GM12875 (cell line): ENCODE measurements around the gene GRIN1.

ENCODE experiments used
- H3K4me3 ChIP-seq: one replicate; pipeline ENCODE4 v1.5.1; 2011; ENCODE audit warnings: low read depth, low read length, control low read depth
- CTCF ChIP-seq: IDR thresholded peaks from 2 replicates; pipeline ENCODE4 v1.5.1; 2011; ENCODE audit warnings: low read depth, mild to moderate bottlenecking, control low read depth, inconsistent platforms, low read length, moderate library complexity, borderline replicate concordance; ENCODE audit not compliant: insufficient read depth

GRIN1 gene

DNA sequence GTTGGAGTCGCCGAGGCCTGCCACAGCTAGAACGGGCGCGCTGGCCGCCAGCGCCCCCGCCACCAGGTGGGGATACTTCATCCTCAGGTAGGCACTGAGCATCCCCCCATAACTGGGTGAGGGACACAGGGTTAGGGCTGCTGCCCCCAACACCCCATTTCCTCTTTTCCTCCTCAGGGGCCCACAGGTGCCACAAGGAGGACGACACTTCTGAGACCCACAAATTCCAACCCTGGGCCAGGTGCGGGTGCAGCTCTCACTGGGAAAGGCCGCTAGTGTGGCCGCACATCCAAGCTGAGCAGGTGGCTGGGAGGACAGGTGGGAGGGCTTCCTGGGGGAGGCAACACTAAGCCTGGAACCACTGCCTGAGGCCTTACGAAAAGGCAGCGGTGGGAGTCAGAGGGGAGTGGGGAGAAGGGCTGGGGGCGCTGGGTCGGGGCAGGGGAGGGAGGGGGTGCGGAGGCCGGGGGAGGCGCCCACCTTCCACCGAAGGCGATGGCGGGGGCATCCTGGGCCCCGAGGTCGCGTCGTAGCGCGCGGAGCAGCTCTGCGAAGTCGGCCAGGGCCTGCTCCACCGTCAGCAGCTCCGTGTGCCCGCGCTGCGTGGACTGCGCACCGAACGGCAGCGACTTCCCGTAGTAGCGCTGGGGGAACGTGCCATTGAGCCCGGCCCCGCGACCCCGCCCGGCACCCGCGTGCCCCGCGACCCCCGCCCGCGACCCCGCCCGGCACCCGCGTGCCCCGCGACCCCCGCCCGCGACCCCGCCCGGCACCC lies 25.4 kb upstream of the GRIN1 start:
- no peak for TF ChIP-seq CTCF
- H3K4me3 ChIP-seq: peak overlapping the region; percentile 38

GRCh38 chr9:137114220-137114612 lies 24.7 kb upstream of the GRIN1 start:
- no peak for TF ChIP-seq CTCF
- H3K4me3 ChIP-seq: peak overlapping the region; percentile 64

DNA sequence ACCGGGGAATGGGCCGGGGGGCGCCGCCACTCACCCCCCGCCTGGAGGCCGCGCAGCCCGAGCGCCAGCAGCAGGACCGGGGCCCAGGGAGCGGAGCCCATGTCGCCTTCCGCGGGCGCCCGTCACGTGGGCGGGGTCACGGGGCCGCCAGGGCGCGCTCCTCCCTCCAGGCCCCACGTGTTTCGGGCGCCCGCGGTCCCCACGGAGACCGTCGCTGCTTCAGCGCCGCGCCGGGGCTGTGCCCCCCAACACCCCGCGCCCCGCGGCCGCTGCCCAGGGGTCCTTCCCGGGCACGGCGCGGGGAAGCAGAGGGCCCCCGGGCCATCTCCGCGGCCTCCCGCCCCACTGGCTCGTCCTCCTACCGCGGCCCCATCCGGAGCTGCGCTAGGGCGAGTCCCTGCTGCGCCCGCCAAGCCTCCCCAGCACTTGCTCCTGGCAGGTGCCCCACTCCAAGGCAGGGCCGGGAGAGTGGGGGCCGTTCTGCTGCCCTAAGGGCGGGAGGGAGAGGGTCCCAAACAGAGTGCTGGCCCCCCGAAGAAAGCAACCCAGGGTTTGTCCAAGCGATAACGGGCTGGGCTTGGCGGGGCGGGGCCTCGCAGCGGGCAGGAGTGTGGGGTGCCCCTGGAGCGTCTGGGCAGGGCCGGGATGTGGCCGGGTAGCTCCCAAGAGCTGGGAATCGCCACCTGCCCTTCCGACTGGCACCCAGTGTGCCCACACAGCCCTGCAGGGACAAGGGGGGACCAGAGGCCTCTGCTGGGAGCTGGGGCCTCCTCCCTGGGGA lies 24.2 kb upstream of the GRIN1 start, which contains the start of gene DPP7:
Gene DPP7 (minus strand): TSS at position 121 of the 781 bp plus-strand sequence. CDS start 20 bp downstream, at position 101.
- peak within 1 kb of the TSS; percentile 64 for H3K4me3 ChIP-seq
- TF ChIP-seq CTCF: no peak

- no peak overlapping the region for H3K4me3 ChIP-seq
- TF ChIP-seq CTCF: 0 out of 2 replicates have a peak, but pooled peaks have one; percentile 6
Measured at GRCh38 chr9:137115394-137116026, 23.4 kb upstream of the GRIN1 start.

GRCh38 chr9:137116027-137116507 lies 22.9 kb upstream of the GRIN1 start:
- H3K4me3 ChIP-seq: no peak overlapping the region
- TF ChIP-seq CTCF: no peak

- no peak overlapping the region for H3K4me3 ChIP-seq
- no peak for TF ChIP-seq CTCF
Measured at GRCh38 chr9:137116728-137117127, 22.2 kb upstream of the GRIN1 start.
